NCI-H2029 (cell line): ENCODE data around the gene ATRNL1.
"Not testable (repeated sequence)": the region's sequence is repeated elsewhere in the genome, so short reads cannot be mapped to it uniquely, and the experiment has no call there.

Experiments
- DNase-seq: peaks from one replicate; lab custom pipeline; 2025; lab: John Stamatoyannopoulos, UW

Gene ATRNL1

DNA sequence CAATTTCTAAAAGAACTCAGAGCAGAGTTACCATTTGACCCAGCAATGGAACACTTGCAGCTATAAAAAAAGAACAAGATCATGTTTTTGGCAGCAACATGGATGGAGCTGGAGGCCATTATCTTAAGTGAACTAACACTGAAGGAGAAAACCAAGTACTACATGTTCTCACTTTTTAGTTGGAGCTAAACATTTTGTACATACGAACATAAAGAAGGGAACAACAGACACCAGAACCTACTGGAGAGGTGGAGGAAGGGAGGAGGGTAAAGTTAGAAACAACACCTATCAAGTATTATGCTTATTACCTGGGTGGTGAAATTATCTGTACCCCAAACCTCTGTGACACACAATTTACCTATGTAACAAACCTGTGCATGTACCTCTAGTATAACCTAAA lies 329.5 kb downstream of the ATRNL1 start:
- no peak for DNase-seq

DNA sequence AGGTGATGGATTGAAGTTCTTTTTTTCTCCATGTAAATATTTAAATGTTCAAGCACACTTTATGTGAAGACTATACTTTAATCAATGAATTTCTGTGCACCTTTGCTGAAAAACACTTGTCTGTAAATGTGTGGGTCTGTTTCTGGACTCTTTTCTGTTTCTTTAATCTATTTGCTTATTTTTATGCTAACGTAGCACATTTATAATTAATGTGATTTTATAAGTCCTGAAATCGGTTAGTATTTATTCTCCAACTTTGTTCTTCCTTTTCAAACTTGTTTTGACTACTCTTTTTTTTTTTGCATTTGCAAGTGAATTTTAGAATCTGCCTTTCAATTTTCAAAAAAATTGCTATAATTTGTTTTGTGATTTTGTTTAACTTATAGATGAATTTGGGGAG lies 334.4 kb downstream of the ATRNL1 start:
- no peak for DNase-seq

DNA sequence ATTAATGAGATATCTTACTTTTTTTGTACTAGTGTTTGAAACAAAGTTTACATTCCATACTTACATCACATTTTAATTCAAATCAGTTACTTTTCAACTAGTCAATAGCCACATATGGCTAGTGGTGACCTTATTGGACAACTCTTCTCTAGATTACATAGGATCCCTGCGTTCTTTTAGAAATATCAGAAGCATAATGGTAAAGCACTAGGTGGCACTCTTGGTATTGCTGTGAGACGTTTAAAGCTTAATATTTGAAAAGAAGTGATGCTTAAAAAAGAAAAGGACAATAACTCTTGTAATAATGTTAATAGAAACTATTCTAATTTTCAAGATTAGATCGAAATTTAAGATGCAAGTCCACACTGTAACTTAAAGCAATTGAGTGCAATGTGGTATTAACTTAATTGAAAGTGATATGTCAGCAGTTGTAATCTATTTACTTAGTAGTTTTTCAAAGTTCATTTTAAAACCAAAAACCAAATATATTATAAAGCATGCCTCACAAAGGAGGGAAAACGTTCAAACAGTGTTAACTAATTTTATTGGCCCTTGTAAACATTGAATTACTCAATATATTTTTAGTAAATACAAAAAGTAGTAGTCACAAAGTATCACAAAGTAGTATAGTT lies 339.1 kb downstream of the ATRNL1 start:
- peak; percentile 2 for DNase-seq

DNA sequence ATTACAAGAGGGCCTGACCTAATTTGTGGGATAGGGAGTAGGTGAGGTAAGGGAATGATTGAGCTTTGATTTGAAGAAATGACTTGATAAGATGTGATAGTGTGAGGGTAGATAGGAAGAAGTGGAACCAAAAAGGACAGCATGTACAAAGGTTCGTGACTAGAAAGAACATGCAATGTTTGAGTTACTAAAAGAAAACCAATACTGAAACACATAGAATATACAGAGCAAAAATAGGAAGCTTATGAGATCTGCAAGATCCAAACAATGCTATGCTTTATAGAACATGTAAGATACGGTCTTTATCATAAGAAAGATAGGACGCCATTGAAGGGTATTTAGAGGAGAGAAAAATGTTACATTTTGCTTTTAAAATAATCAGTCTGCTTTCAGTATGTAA lies 343.8 kb downstream of the ATRNL1 start:
- DNase-seq = no peak

DNA sequence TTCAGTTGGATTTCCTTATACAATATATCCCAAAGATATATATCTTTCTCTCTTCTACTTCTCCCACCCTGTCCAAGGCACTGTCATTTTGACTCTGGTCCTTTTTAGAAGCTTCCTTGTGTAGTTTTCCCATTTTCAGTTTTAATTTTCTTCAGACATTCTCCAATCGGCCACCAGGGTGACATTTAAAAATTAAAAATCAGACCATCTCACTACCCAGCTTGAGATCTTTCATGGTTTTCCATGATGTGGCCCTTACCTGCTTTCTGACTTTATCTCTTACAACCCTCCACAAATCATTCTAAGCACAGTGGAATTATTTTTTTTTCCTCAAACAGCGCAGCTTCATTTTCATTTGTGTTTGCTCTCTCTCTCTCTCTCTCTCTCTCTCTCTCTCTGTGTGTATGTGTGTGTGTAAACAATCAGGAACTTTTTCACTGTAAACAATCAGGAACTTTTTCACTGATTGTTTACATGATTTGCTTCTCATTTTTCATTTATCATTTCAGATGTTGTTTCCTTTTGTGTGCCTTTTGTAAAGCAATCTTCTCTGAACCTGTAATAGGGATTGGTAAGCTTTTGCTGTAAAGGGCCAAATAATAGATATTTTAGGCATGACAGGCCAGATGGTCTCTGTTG lies 348.9 kb downstream of the ATRNL1 start:
- DNase-seq = no peak

DNA sequence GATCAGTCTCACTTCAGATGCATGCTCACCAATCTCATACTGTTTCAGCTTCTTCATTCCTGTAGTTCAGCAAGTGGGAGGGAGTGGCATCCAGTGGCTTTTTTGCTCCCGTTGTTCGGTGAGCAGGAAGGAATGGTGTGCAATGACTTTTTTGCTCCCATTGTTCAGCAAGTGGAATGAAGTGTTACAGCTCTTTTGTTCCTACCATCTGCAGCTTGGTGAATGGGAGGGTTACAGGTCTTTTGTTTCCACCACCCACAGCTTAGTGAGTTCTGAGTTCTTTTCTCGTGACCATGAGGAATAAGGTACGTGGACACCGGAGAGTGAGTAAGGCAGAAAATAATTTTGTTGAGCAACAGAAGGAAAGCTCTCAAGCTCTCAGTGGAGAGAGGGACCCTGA lies 363.6 kb downstream of the ATRNL1 start:
- no peak for DNase-seq

DNA sequence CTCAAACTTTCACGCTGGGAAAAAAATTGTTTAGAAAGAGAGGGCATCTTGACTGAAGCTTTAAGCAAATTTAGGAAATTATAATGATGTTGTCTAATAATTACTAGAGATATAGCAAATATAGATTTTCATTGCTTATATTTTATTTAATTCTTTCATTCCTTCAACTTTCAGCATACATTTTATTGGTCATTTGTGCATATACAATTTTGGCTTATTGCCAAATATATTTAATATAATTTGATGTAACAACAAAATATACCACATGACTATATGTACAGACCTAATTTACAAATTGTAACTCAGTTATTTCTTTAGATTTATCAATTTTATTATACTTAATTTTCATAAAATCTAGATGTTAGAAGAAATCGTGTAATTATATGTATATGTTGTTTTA lies 390.1 kb downstream of the ATRNL1 start:
- DNase-seq = no peak

DNA sequence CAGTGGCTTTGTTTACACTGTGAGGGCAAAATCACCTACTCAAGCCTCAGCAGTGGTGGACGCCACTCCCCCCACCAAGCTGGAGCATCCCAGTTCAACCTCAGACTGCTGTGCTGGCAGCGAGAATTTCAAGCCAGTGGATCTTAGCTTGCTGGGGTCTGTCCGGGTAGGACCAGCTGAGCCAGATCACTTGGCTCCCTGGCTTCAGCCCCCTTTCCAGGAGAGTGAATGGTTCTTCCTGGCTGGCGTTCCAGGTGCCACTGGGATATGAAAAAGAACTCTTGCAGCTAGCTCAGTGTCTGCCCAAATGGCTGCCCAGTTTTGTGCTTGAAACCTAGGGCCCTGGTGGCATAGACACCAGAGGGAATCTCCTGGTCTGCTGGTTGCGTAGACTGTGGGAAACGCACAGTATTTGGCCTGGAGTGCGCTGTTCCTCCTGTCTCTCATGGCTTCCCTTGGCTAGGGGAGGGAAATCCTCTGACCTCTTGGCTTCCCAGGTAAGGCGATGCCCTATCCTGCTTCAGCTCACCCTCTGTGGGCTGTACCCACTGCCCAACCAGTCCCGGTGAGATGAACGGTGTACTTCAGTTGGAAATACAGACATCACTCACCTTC lies 398.5 kb downstream of the ATRNL1 start:
- no peak for DNase-seq

DNA sequence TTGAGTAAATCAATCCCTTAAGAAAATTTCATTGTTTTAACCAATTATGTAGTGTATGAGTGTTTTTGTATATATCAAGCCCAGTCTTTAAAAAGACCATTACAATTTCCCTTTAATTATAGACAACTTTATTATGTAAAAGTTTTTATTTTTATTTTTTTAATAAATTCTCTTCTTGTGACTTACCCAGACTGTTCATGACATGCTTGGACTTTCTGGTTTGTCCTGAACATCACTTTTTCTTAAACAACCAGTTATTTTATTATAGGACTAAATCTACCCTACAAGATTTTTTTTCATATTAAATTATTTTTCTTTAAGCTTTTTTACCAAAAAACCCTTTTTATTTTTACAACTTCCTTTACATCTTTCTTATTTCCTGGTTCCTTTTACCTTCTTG lies 410.4 kb downstream of the ATRNL1 start:
- DNase-seq = no peak

DNA sequence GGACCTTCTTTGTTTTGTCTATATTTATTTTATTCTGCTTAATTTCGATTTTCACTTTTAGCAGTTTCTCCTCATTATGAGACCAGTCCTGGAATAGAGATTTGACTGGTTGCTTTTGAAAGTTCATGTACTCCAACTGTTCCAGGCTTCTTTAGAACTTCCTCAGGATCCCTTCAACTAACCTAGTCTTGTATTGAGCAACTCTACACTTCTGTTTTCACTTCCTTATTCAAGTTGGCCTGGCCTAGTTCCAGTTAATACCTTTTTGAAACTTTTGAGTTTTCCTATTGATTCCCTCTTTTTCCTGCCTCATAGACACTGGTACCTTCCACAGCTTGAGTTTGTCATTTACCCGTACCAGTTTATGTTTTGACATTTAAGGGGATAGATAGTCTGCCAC lies 421.7 kb downstream of the ATRNL1 start:
- DNase-seq = no peak

DNA sequence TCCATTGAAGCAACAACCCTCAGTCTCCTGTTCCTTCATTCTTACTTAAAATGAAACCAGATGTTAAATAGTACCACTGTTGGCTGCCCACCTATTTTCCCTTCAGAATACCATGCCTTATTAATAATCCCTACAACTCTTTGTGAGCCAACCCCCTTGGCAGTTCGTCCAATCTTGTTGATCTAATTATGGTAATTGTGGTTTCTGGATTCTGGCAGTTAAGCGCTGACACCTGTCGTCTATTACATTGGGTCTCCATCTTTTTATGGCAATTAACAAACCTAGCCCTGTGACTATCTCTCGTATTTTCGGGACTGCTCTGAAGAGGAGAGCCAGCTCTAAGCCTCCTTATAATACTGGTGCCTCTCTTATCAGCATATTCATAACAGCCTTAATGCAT lies 432.0 kb downstream of the ATRNL1 start:
- DNase-seq = no peak

DNA sequence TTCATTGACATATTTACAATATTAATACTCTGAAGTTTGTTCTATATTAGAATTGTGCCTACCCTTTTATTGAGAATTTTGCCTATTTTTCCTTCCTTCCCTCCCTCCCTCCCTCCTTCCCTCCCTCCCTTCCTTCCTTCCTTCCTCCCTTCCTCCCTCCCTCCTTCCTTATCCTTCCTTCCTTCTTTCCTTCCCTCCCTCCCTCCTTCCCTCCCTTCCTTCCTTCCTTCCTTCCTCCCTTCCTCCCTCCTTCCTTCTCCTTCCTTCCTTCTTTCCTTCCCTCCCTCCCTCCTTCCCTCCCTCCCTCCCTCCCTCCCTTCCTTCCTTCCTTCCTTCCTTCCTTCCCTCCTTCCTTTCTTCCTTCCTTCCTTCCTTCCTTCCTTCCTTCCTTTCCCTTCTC lies 434.5 kb downstream of the ATRNL1 start:
- DNase-seq = not testable (repeated sequence)

DNA sequence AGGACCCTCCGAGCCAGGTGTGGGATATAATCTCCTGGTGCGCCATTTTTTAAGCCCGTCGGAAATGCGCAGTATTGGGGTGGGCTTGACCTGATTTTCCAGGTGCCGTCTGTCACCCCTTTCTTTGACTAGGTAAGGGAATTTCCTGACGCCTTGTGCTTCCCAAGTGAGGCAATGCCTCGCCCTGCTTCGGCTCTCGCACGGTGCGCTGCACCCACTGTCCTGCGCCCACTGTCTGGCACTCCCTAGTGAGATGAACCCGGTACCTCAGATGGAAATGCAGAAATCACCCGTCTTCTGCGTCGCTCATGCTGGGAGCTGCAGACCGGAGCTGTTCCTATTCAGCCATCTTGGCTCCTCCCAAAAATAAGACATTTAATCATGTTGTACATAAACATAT lies 443.2 kb downstream of the ATRNL1 start:
- not testable (repeated sequence) for DNase-seq

DNA sequence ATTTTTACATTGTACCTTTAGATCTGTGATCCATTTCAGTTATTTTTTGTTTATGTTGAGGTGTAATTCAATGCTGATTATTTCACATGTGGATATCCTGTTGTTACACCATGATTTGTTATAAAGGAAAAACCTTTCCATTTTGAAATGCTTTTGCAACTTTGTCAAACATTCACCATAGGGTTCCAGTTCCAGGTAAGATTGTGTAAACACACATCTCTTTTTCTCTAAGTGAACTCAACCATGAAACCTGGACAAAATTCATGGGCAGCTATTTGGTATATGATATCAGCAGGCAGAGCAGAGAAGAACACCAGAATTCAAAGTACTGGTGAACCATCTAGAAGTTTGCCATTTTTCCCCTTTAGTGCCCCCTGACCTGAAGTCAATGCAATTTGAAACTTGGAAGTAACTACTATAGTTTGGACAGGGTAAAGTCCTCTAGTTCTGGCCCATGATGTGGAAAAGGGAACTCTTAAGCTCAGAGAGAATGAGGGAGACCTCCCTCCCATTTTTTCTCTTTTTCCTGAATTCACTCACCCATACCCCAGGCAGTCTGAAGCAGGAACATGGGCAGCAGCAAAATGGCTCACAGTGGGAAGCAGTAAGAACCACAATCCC lies 446.1 kb downstream of the ATRNL1 start:
- no peak for DNase-seq

DNA sequence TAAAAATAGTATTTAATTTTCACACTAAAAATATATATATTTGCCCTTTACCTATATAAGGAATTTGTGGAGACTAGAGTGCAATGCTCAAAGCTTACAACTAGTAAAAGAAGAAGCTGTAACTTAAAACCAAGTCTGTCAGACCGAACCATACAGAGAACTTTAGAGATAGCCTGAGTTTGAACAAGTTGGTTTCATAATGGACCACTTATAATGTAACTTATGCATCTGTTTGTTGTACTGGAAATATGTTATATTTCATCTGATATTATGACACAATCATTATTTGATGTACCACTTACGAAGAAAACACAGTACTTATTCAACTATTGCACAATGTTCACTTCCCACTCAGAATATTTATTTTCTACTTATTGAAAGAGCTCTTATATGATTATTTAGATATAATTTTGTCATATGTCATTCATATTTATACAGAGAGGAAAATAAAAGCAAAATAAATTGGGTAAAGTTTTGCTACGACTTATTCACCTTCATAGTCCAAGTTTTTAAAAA lies 462.8 kb downstream of the ATRNL1 start:
- DNase-seq = no peak

DNA sequence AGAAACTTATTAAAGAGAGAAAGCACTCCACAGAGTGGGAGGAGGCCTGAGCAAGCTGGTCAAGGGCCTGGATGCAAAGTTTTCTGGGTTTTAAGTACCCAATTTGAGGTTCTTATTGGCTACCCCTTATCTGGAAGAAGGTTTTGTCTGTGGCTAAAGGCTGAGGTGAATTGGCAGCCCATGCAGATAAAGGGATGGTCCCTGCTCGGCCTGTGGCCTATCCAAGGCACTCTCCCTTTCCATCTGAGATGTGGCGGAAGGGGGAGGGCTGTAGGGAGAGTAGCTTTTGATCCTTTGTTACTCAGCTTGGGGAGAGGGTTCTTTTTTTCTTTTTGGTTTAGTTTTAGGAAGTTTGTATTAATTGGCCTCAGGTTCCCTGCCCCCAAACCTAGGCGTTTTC lies 465.1 kb downstream of the ATRNL1 start:
- DNase-seq = no peak

DNA sequence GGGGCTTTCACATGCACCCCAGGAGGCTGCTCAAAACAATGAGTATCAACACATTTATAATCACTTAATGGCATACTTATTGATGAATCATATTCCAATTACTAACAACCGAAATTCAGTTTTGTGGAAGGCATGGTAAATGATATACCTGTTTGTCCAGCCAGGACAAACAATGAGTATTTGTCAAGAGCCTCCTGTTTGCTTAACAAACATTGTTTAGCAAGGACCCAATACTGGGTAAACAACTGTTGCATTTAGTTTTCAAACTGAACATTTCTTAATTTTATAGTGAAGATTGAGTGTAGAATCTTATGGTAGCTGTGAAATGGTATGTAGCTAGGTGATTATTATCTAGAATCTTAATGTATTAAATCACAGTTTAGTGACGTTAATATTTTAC lies 473.7 kb downstream of the ATRNL1 start:
- peak; percentile 41 for DNase-seq

DNA sequence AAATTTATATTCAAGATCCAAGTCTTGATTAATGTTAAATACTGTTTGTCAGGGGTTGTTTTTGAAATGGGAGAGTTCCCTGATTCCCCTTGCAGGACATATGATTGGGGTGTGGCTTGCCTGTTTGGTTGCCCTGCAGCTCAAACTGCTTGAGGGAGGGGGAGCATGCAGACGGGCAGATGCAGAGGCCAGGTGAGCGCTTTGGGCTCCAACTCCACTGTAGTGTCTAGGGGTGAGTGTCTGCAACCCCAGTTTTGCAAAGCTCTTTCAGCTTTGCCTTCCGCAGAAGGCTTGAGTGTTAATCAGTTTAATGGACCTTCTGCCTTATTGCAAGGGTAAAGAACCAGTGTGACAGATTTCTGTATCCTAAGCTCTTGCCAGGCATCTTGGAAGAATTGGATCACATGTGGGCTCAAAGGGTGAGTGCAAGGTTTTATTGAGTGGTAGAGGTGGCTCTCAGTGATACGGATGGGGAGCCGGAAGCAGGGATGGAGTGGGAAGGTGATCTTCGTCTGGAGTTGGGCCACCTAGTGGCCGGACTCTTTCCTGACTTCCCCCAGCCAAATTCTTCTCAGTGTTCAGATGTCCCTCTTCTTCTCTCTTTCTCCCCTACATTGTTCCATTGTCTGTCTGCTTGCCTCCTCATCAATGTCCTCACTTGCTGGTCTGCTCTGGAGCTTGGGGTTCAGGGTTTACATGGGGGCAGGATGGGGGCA lies 479.7 kb downstream of the ATRNL1 start:
- DNase-seq = no peak

DNA sequence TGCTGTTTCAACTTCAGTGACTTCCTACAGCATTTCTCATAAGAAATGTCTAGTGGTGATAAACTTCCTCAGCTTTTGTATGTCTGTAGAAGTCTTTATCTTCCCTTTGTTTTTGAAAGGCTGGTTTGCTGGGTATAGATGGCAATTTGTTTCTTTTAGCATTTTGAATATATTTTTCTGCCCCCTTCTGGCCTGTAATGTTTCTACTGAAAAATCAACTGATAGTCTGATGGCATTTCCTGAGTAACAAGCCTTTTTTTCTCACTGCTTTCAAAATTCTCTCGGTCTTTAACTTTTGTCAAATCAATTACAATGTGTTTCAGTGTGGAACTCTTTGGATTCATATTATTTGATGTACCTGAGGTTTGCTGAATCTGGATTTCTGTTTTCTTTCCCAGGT lies 487.1 kb downstream of the ATRNL1 start:
- DNase-seq = no peak

DNA sequence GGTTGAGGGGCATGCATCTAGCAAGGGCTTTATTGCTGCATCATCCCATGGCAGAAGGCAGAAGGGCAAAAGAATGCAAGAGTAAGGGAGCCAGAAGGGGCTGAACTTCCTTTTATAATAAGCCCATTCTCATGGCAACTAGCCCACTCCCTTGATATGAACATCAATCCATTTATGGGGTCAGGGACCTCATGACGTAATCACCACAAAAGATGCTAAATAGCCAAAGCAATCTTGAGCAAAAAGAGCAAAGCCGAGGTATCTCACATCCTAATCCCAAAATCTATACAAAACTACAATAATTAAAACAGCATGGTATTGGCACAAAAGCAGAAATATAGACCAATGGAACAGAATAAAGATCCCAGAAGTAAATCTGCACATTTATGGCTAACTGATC lies 499.9 kb downstream of the ATRNL1 start:
- DNase-seq = no peak

DNA sequence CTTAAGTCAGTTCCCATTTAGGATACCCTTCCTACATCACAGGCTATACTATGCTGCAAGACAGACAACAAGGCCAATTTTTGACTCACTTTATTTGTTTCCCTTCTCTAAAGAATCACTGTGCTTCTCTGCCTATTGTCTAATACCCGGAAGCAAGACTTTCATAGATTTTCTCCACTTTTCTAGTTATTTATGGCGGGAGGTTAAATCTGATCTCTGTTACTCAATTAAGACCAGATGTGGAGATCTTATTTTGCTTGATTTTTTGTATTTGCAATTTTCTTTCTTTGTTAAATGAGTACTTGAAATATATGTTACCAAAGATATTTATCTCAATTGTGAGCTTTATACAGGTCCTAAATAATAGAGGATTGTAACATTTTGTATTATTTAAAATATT lies 511.5 kb downstream of the ATRNL1 start:
- no peak for DNase-seq

DNA sequence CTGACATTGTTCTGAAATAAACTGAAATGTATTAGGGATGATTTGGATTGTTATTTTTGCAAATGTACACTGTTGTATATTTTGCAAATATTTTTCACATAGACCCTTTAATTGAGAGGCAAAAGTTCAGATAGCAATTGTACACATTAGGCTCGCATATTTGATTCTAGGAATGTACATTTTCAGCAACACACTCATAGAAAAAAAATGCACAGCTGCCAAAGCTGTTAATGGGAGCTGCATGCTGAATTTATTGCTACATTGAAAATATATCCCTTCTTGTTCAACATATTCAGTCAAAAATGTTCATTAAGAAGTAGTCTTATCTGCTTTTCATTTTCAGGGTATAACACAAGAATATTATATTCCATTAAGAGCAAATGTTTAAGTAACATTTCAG lies 512.9 kb downstream of the ATRNL1 start:
- DNase-seq = no peak
